Activated CD4-positive, alpha-beta T cell treated with anti-CD3 and anti-CD28 coated beads for 36 hours (primary cell): ENCODE results near the gene PHF13. TPM values are rescaled to one million over a fixed set of nuclear protein-coding genes. Genes with fewer than 3 reads are reported as not detected.
A peak's percentile ranks its signal among the peaks of the same experiment; 100 is the strongest.

Experiments
- ATAC-seq: fragments of 200-7000 bp; cut with Tn5 transposase; one replicate; pipeline ENCODE4 v1.10.0; 2021; ENCODE audit warnings: mild to moderate bottlenecking, moderate library complexity
- CTCF ChIA-PET: fragments of 350-600 bp; sonication (Branson Sonifier 250); formaldehyde crosslinking; loops from one replicate; lab custom pipeline; 2021; ENCODE audit warnings: antibody characterized with exemption; lab: Charles Lee
- POLR2A ChIA-PET: fragments of 350-600 bp; sonication (Branson Sonifier 250); formaldehyde crosslinking; loops from one replicate; lab custom pipeline; 2021; ENCODE audit warnings: antibody characterized with exemption, inconsistent platforms; lab: Charles Lee
- DNase-seq: peaks from one replicate; pipeline ENCODE4 v3.0.0-alpha.2; 2020
- H3K27ac Mint-ChIP-seq: one replicate; pipeline ENCODE4 v1.8.0; 2021; ENCODE audit warnings: mixed read lengths
- H3K27me3 Mint-ChIP-seq: one replicate; pipeline ENCODE4 v1.8.0; 2021; ENCODE audit warnings: mixed read lengths
- H3K36me3 Mint-ChIP-seq: one replicate; pipeline ENCODE4 v1.8.0; 2021; ENCODE audit warnings: low read depth, mixed read lengths
- H3K4me1 Mint-ChIP-seq: one replicate; pipeline ENCODE4 v1.8.0; 2021; ENCODE audit warnings: mixed read lengths
- H3K4me3 Mint-ChIP-seq: one replicate; pipeline ENCODE4 v1.8.0; 2021; ENCODE audit warnings: mild to moderate bottlenecking, moderate library complexity, mixed read lengths
- H3K9me3 Mint-ChIP-seq: one replicate; pipeline ENCODE4 v1.8.0; 2021; ENCODE audit warnings: low read depth, mixed read lengths
- intact Hi-C, 2 experiments: fragments of 100-400 bp; cut with DNase I in 1 of 2; cut with micrococcal nuclease in 1 of 2; formaldehyde crosslinking; loops; one replicate each; pipeline versions ENCODE4 v1.14.2 to v1.15.1; 2022 to 2024; cut with DNase I, micrococcal nuclease
- total RNA-seq, 2 experiments: library from RNA; stranded (reverse); gene quantifications; one replicate each; pipeline ENCODE4 v1.2.3, GENCODE V29; 2021

PHF13 gene
- total RNA-seq, 2 experiments from 2014 or later: 13.2 to 13.6 TPM

DNA sequence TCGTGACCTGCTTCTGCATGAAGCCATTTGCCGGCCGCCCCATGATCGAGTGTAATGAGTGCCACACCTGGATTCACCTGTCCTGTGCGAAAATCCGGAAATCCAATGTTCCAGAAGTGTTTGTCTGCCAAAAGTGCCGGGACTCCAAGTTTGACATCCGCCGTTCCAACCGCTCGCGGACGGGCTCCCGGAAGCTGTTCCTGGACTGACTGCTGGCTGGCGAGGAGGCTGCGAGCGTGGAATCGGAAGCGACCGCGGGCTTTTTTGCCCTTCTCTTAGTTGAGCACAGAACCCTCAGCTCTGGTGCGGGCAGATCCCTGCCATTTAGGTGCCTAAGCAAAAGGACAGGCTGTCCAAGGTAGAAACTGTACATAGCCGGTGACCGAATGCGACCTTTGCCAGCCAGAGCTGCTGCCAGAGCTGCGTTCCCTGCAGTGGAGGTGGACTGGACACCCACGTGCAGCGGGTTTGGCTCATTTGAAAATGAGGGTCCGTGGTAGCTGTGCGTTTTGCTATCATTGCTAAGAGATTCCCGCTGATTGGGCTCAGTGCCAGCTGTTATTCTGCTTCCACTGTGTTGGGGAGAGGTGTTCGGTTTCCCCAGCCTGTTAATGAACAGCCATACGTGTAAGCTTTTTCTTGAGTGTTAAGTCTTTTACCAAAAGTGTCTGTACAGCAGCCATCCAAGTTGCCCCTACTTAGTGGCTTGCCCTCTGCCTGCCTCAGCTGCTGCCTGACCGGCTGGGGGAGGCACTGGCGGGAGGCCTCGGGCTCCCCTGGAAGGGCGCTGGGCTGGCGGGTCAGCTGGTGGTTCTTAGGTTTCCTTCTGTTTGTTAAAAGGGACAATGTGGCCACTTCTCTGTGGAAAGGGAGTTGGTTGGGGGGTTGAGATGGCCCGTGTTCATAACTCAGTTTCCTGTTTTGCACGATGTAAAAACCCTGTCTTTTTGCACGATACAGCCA lies 8.2 kb downstream of the PHF13 start:
- no peak for DNase-seq
- intact Hi-C loops: no loop called here
- ATAC-seq: no peak
- no peak overlapping the region for H3K4me3 Mint-ChIP-seq
- no peak overlapping the region for H3K27ac Mint-ChIP-seq
- H3K36me3 Mint-ChIP-seq: peaks cover 35% of the 10 kb centered on the region
- no peaks in the 10 kb centered on the region for H3K9me3 Mint-ChIP-seq
- POLR2A ChIA-PET: interaction anchor here (0.8 to 1.1 kb wide), 2 partner anchors 18 to 163 kb away, joined by 3 to 5 read pairs; no protein-coding TSS in a partner anchor
- peaks cover 15% of the 10 kb centered on the region for H3K4me1 Mint-ChIP-seq
- CTCF ChIA-PET: interaction anchor here (0.8 to 1.4 kb wide), 2 partner anchors 35 to 156 kb away, joined by 3 read pairs; partner anchors contain the start of gene TNFRSF25
- no peaks in the 10 kb centered on the region for H3K27me3 Mint-ChIP-seq

- Mint-ChIP-seq H3K4me1 (peaks cover 20% of the 10 kb centered on the region), H3K36me3 (peaks cover 42% of the 10 kb centered on the region), H3K27me3 (no peaks in the 10 kb centered on the region), H3K4me3 (no peak overlapping the region), H3K27ac (no peak overlapping the region), H3K9me3 (no peaks in the 10 kb centered on the region)
- no peak for ATAC-seq
- DNase-seq: no peak
- POLR2A ChIA-PET: interaction anchor here (0.6 to 1.1 kb wide), 2 partner anchors 19 to 76 kb away, joined by 3 to 4 read pairs; no protein-coding TSS in a partner anchor
- CTCF ChIA-PET: interaction anchor here (0.8 to 1.2 kb wide), 2 partner anchors 36 to 136 kb away, joined by 3 read pairs; no protein-coding TSS in a partner anchor
- intact Hi-C loops: no loop called here
Measured at GRCh38 chr1:6622396-6623152, 9.0 kb downstream of the PHF13 start.

GRCh38 chr1:6623269-6623965 lies 9.9 kb downstream of the PHF13 start:
- Mint-ChIP-seq H3K27ac (no peak overlapping the region), H3K4me3 (no peak overlapping the region)

GRCh38 chr1:6624710-6625583 lies 11.4 kb downstream of the PHF13 start, which contains the start of gene THAP3:
TSS of gene THAP3 (plus strand) at chr1:6624868. CDS start at chr1:6625219, 351 bp downstream.
- Mint-ChIP-seq H3K27me3 (no peaks in the 10 kb centered on the region), H3K4me1 (peaks cover 28% of the 10 kb centered on the region), H3K9me3 (no peaks in the 10 kb centered on the region), H3K27ac (peak within 1 kb of the TSS; percentile 78), H3K36me3 (peaks cover 41% of the 10 kb centered on the region), H3K4me3 (peak within 1 kb of the TSS; percentile 85)
- peak; percentile 96 for DNase-seq
- ChIA-PET CTCF (interaction anchor here (0.5 to 1.6 kb wide), 5 partner anchors 7 to 139 kb away, joined by 3 to 7 read pairs (median 4); partner anchors contain the start of genes NOL9, TAS1R1 and ZBTB48), POLR2A (interaction anchor here (0.6 to 0.7 kb wide), 2 partner anchors 21 to 77 kb away, joined by 3 to 6 read pairs; partner anchors contain the start of gene DNAJC11)
- ATAC-seq: peak; percentile 98
- intact Hi-C loops: loop anchor here (1.0 to 5.0 kb wide), 10 partner anchors 12 to 633 kb away; partner anchors contain the start of genes ZBTB48 (in 2 of the 2), CAMTA1 (in 1 of the 2), DNAJC11 (in 1 of the 2) and KLHL21 (in 1 of the 2)

More at GRCh38 chr1:6623269-6623965, 9.9 kb downstream of the PHF13 start:
- Mint-ChIP-seq H3K9me3 (no peaks in the 10 kb centered on the region), H3K36me3 (peaks cover 44% of the 10 kb centered on the region), H3K27me3 (no peaks in the 10 kb centered on the region), H3K4me1 (peaks cover 26% of the 10 kb centered on the region)
- intact Hi-C loops: no loop called here
- ChIA-PET POLR2A (interaction anchor here (0.6 kb wide), 1 partner anchor 75 kb away, joined by 4 read pairs; no protein-coding TSS in a partner anchor), CTCF (interaction anchor here (0.6 to 1.6 kb wide), 7 partner anchors 9 to 137 kb away, joined by 3 to 7 read pairs (median 3); partner anchors contain the start of genes NOL9, TAS1R1 and ZBTB48)
- ATAC-seq: no peak
- no peak for DNase-seq

- Mint-ChIP-seq H3K9me3 (no peaks in the 10 kb centered on the region), H3K27me3 (no peaks in the 10 kb centered on the region), H3K36me3 (peaks cover 36% of the 10 kb centered on the region), H3K27ac (peak overlapping the region; percentile 78), H3K4me1 (peaks cover 31% of the 10 kb centered on the region), H3K4me3 (peak overlapping the region; percentile 85)
- ATAC-seq: no peak
- intact Hi-C loops: loop anchor here (1.0 to 5.0 kb wide), 10 partner anchors 12 to 633 kb away; partner anchors contain the start of genes ZBTB48 (in 2 of the 2), CAMTA1 (in 1 of the 2), DNAJC11 (in 1 of the 2) and KLHL21 (in 1 of the 2)
- peak; percentile 47 for DNase-seq
- POLR2A ChIA-PET: no interaction called here
- CTCF ChIA-PET: interaction anchor here (1.1 kb wide), 1 partner anchor 26 kb away, joined by 9 read pairs; no protein-coding TSS in a partner anchor
Measured at GRCh38 chr1:6625584-6626149, 12.1 kb downstream of the PHF13 start.

DNA sequence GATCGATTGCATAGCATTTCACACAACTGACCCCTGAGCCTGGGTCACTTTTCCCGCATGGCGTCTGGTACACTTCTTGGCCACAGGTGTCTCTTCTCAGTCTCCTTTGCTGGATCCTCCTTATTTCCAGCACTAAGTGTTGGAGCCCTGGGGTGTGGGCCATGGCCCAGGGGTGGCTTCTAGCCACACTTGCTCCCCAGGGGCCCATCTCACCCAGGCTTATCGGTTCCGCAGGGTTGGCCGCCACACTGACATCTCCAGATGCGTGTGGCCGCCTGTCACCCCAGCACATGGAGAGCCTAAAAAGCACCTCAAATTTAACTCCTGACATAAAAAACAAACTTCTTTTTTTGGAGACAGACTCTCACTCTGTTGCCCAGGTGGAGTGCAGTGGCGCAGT lies 13.5 kb downstream of the PHF13 start:
- H3K4me3 Mint-ChIP-seq: peak overlapping the region; percentile 85
- H3K36me3 Mint-ChIP-seq: peaks cover 29% of the 10 kb centered on the region
- DNase-seq (no peak), ATAC-seq (no peak)
- no peaks in the 10 kb centered on the region for H3K9me3 Mint-ChIP-seq
- ChIA-PET CTCF (interaction anchor here (1.1 kb wide), 1 partner anchor 27 kb away, joined by 9 read pairs; no protein-coding TSS in a partner anchor), POLR2A (interaction anchor here (0.6 kb wide), 1 partner anchor 8 kb away, joined by 5 read pairs; no protein-coding TSS in a partner anchor)
- peaks cover 31% of the 10 kb centered on the region for H3K4me1 Mint-ChIP-seq
- intact Hi-C loops: loop anchor here in 1 of 2 experiments (5.0 kb wide), 1 partner anchor 635 kb away; the partner anchor contains the start of gene NPHP4
- no peak overlapping the region for H3K27ac Mint-ChIP-seq
- H3K27me3 Mint-ChIP-seq: no peaks in the 10 kb centered on the region

GRCh38 chr1:6627841-6628545 lies 14.5 kb downstream of the PHF13 start:
- Mint-ChIP-seq H3K27me3 (no peaks in the 10 kb centered on the region), H3K9me3 (no peaks in the 10 kb centered on the region)
- CTCF ChIA-PET: interaction anchor here (0.7 kb wide), 3 partner anchors 10 to 489 kb away, joined by 4 read pairs; no protein-coding TSS in a partner anchor

GRCh38 chr1:6628971-6629479 lies 15.5 kb downstream of the PHF13 start:
- Mint-ChIP-seq H3K9me3 (no peaks in the 10 kb centered on the region), H3K4me3 (no peak overlapping the region), H3K27me3 (no peaks in the 10 kb centered on the region), H3K36me3 (peaks cover 30% of the 10 kb centered on the region), H3K4me1 (peaks cover 29% of the 10 kb centered on the region), H3K27ac (no peak overlapping the region)
- CTCF ChIA-PET: no interaction called here
- no peak for ATAC-seq
- DNase-seq: no peak
- POLR2A ChIA-PET: interaction anchor here (0.6 kb wide), 1 partner anchor 77 kb away, joined by 3 read pairs; no protein-coding TSS in a partner anchor
- intact Hi-C loops: loop anchor here in 1 of 2 experiments (5.0 kb wide), 1 partner anchor 637 kb away; the partner anchor contains the start of gene NPHP4

More at GRCh38 chr1:6627841-6628545, 14.5 kb downstream of the PHF13 start:
- intact Hi-C loops: loop anchor here in 1 of 2 experiments (5.0 kb wide), 1 partner anchor 636 kb away; the partner anchor contains the start of gene NPHP4
- ATAC-seq (no peak), DNase-seq (no peak)
- peak overlapping the region; percentile 45 for H3K27ac Mint-ChIP-seq
- peaks cover 25% of the 10 kb centered on the region for H3K36me3 Mint-ChIP-seq
- POLR2A ChIA-PET: interaction anchor here (0.6 kb wide), 1 partner anchor 9 kb away, joined by 5 read pairs; no protein-coding TSS in a partner anchor
- peaks cover 31% of the 10 kb centered on the region for H3K4me1 Mint-ChIP-seq
- H3K4me3 Mint-ChIP-seq: no peak overlapping the region
